ENCODE data around the gene CPNE2.

The CPNE2 gene

DNA sequence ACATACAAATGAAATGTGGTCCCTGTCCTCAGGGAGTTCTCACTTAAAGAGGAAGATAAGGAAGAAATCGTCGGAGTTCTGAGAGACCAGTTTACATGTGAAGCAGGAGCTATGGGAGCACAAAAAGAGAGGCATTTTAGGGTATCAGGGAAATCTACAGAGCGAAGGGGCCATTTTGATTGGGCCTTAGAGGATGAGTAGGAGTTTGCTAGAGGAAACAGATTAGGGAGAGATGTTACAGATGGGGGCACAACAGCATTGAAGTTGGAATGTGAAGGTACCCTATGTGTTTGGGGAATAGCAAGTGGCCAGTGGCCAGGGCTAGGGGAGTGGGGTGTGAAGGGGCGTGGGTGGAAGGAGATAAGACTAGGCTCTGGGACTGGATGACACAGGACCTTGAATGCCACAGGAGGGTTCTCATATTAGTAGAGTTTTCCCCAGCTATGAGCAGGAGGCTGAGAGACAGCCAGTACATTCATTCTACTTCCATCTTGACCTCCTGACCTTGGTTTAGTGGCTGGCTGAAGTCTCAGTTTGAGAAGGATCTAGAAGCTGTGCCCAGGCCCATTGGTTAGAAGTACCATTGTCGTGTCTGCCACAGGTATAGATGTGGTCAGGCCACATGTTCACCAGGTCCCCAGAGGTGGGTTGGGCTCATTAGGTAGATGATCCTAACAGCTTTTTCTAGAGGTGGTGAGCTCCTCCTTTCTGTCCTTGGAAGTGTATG is 34.8 kb downstream of the CPNE2 start:
- DNase-seq = no peak

DNA sequence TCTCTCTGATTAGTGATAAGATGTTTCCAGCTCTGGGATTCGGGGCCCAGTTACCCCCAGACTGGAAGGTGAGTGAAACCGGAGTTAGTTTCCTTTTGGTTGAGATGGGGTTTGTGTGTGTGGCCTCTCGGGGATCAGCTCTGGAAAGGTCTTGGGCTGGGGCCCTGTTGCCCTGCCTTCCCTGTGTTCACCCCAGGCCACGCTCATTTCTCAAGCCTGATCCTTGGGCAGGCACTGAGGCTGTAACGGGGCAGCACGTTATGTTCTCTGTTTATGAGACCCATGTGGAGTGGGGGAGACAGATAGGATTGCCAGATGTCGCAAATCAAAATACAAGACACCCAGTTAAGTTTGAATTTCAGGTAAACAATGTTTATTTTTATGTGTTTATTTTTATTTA is 35.5 kb downstream of the CPNE2 start:
- no peak for DNase-seq

DNA sequence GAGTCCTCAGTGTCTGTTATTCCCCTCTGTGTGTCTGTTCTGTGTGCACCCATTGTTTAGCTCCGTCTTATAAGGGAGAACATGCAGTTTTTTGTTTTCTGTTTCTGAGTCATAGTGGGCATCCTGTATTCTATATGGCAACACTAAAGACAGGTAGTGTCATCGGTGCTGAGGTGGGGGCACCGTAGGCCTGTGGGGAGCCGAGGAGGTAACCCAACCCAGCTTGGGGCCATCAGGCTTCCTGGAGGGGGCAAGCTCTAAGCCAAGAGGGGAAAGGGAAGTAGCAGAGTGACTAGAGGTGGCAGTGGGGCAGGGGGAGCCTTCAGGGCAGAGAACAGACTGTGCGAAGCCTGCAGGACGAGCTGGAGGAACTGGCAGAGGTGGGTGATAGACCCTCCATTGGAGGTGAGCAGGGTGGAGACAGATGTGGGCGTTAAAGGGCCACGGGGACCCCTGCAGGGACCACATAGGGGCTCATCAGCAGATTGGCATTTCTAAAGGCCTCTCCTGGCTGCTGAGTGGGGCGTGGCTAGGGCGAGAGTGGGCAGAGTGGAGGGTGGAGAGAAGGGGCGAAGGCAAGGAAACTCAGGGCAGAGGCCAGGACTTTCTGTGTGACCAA is 36.5 kb downstream of the CPNE2 start:
- DNase-seq = no peak

DNA sequence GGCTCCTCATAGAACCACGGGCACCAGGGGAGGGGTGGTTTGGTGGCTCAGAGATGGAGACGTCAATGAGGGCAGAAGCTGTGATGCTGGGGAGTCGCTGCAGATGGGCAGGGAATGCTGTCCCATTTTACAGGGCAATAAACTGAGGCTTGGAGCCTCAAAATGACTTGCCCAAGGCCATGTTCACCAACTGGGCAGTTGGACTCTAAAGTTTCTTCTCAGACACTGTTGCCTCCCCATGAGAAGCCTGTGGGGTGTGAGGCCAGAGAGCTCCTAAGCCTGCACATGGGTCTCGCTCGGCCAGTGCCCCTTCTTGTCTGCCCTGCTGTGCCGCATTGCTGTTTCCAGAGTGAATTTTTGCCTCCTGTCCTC is 38.6 kb downstream of the CPNE2 start:
- no peak for DNase-seq

DNA sequence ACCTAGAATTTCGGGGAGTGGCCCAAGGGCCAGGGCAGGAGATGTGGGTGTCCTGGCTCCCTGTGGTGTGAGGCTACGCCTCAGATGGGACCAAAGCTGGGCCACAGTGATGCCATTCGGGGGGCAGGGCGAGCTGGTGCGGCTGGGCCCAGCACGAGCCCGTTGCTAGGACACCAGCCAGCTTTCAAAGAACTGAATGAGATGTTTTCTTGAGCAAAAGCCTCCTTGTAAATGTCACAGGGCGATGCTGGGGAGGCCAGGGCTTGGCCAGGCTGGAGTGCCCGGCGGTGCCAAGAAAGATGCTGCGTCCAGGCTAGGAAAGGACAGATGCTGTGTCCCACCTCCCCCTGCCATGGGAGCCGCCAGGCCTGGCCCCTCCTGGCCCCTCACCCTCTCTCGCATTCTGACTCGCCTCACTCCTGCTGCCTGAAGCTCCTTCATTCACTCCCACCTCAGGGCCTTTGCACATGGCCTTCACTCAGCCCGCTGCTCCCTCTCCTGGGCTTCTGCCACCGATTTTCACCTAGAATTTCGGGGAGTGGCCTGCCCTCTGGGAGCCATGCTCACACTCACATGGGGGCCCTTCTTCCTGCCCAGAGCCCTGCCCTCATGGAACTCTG is 39.1 kb downstream of the CPNE2 start:
- no peak for DNase-seq

DNA sequence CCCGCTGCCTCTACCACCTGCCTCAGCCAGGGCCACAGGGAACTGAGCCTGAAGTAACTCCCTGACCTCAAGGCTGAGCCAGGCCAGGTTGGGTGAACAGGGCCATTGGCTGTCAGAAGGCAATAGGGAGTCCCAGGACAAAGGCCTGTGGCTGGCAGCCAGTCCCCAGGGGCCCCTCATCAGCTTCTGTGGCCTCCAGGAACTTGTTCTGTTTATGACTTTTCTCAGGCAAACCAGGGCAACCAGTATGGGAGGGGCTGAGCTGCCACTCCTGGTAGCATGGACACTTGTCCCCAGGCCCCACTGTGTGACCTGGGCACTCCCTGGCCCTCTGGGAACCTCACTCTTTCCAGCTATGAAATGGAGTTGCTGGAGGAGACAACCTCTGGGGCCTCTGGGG is 40.1 kb downstream of the CPNE2 start:
- DNase-seq = no peak

DNA sequence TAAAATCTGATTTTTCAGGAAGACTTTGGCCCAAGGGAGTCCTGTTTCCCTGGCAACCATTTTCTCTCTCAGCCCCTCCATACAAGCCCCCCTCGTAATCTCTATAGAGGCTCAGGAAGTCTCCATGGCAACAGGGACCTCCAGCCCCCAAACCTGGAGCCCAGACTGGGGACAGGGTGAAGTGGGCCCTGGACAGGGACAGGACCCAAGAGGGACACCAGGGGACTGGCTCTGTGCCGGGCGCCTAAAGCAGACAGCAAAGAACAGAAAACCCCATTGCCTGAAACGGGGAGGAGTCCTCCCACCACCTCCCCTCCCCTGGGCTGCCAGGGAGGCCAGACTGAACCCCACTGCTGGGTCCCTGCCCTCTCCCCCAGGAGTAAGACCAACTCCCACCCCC is 40.6 kb downstream of the CPNE2 start:
- DNase-seq = no peak

DNA sequence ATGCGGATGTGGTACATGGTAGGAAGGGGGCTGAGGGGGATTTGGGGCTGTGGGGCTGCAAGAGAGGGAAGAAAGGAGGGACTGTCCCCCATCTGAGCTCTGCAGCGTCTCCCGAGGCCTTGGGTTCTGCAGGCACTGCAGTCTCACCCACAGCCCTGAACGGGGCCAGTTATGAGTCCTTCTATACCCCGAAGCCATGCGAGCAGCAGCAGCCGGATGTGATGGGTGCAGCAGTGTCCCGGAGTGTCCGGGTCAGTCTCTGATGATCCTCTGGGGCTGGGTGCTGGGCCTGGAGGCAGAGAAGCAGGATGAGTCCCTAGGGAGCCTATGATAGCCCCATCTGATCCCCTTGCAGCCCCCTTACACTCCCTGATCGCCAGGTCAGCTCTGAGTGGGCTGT is 41.5 kb downstream of the CPNE2 start:
- no peak for DNase-seq

DNA sequence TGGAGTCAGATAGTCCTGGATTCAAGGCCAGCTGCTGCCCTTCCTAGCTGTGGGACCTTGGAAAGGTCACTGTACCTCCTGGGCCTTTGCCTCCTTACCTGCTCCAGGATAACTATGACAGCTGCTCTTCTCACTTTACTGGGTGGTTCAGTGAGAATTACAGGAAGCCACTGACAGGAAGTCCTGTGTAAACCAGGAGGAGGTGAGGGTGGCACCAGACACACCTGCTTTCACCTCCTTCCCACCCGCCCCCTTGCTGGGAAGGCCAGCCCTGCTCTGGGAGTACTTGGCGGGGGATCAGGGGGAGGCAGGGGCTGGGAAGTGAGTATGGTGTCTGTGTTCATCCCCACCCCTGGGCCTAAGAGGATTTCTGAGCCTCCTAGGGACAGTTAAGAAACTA is 42.6 kb downstream of the CPNE2 start:
- DNase-seq = no peak

DNA sequence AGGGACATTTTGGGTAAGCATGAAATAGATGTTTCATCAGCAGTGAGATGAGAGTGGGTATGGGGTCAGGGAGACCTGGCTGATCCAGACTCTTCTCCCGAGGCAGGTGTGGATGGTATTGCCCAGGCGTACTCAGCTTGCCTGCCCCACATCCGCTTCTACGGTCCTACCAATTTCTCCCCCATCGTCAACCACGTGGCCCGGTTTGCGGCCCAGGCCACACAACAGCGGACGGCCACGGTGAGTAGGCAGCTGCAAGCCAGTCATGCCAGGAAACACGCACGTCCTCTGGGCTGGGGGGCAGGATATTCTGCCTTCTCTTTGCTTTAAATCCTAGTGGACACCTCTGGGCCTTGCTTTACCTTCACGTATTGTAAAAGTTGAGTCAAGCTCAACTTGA is 44.7 kb downstream of the CPNE2 start:
- no peak for DNase-seq

DNA sequence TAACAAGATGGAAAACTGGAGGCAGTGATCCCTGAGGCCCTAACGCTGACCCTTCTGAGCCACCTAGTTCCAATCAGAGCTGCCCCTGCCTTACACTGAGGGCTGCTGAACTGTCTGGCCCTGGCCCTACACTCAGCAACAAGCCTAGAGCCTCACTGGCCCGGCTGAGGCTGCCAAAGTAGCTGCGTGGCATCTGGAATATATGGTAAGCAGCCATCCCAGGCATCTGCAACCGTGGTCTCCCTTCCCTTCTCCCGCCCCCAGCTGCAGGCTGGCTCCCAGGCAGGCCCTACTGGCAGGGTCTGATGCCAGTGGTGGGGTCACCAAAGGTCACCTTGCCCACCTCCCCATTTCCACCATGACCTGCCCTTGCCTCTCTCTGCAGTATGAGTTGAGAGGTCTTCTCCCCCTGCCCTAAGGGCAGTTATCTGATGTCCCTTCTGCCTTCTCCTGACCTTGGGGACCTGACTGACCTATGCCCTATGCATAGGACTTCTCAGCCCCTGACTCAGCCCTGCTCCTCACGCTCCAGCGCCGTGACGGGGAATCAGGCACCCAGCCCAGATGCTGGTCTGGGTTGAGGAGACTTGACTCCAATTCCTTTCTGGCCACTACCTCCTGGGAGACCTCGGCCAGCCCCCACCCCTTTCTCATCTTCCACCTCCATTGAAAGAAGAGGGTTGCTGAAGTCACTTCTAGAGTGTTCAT is 45.3 kb downstream of the CPNE2 start:
- no peak for DNase-seq

DNA sequence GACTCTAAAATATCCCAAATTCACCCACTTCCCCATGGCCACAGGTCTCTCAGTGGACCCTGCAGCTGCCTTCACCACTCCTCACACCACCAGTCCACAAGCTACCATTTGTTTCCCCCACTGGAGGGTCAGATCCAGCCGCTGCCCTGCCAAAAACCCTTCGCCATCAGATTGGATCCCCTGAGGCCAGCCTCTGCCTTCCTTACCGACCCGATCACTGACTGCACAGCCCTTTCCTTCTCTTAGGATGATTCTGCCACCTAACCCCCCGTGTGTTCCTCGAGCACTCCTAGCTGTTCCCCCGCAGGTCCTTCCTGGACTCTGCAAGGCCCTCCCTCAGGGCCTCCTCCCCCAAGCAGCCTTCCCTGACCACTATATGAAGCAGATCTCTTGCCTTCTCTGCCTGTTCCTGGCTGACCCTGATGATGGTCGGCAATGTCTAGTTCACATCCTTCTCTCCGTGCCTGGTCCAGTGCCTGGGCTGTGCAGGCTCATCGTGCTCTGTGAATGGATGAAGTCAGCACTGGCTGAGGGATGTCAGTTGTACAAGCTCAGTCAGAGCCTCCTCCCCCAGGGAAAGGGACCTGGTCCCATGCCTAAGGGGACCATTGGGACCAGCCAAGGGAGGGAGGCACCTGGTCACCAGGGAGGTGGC is 46.0 kb downstream of the CPNE2 start:
- DNase-seq = no peak

DNA sequence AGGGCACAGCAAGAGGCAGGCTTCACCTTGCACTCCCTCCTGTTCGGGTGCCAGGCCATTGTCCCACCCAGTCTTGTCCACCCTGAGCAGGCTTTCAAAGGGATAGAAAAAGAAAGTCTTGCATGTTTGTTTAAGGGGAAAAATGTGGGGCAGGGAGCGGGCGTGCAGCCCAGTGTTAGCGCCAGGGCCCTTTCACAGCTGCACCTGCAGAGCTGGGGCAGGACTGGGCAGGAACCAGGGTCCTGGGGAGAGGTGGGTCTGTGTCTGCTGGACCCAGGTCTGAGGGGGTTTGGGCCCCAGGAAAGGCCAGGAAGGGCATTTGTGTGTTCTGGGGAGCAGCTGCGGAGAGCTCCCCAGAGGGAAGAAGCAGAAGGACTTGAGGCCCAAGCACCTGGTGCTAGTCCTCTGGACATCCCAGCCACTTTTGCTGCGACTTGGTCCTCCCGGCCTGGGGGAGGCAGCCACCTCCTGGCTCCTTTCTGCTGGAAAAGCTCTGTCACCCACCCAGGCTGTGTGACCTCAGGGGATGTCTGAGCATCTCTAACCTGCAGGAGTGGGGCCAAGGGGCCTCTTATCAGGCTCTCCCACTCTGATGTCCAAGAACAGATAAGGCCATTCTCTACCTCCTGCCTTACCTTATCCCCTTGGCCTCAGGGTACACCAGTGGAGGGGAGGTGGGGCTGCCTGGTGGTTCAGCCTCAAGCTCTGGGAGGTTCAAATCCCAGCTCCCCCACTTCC is 48.7 kb downstream of the CPNE2 start:
- DNase-seq = no peak

DNA sequence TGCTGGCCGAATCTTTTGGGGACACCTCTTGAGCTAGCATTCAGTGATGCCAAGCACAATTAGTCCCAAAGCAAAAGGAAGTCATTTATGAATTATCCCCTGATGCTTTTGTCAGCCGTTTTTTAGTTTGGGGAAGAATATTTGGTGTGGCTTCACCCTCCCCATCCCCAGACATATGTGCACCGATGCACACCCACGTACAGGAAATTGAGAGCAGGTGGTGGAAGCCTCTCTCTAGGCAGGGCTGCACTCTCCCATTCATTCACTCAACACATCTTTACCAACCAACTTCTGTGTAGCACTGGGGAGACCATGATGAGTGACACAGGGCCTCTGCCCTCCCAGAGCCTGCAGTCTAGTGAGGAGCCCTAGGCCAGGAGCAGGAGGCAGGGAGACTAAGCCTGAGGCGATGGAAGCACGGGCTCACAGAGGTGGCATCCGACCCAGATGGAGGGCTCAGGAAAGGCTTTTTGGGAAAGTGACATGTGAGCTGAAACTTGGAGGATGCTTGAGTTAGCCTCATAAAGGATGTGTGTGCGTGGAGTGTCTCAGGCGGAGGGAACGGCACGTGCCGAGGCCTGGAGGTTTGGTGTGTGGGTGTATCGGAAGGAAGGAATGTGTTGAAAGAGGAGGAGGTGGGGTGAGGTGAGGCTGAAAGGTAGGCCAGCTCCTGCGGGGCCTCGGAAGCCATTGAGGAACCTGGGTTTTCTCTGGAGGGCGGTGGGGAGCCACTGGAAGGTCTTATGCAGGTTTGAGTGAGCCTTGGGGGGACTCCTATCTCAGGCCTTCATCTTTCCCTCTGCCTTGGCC is 49.6 kb downstream of the CPNE2 start:
- no peak for DNase-seq

DNA sequence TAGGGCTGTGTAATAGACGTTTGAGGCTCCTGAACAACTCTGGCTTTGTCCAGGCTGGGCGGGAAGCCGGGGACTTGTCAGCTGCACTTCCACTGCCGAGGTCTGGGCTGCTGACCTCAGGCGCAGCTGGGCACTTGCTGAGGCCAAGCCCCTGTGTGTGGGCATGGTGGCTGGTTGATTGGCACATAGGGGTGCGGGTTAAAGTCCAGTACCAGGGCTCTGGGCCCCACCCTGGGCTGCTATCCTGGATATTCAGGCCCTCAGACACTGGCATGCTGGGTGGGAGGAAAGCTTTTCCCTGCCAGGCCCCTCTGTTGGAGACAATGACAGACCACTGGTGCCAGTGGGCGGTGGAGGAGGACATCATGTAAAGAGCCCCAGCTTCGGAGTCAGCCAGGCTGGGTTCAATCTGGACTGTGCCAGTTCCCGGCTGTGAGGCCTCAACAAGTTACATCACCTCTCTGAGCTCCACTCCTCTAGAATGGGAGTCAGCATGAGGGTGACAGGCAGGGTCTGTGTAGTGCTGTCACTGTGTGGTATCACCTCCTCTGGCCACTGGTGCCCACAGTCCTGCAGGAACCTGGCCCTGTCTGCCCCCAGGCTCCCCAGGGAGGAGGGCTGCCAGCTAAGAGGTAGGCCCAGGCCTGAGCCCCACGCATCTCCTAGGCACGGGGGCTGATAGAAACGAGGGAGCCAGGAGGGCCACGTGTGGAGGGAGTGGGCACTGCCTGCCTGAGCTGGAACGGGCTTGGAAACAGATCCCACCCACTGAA is 51.0 kb downstream of the CPNE2 start:
- DNase-seq = no peak

DNA sequence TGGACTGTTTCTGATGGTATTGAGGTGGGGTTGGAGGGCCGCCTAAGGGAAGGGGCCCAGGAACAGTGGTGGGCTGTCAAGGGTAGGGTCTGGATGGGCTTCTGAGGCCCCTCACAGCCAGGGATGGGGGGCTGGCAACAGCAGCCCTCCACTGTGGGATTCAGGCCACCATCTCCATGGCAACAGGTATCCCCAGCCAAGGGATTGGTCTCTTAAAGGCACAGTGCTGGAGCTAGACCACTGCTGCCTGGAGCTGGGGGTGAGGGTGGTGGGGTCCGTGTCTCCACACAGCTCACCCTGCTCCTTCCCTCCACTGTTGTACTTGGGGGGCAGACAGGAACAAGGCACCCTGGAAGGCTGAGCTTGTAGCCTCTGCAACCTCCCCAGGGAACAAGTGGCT is 51.6 kb downstream of the CPNE2 start:
- no peak for DNase-seq

DNA sequence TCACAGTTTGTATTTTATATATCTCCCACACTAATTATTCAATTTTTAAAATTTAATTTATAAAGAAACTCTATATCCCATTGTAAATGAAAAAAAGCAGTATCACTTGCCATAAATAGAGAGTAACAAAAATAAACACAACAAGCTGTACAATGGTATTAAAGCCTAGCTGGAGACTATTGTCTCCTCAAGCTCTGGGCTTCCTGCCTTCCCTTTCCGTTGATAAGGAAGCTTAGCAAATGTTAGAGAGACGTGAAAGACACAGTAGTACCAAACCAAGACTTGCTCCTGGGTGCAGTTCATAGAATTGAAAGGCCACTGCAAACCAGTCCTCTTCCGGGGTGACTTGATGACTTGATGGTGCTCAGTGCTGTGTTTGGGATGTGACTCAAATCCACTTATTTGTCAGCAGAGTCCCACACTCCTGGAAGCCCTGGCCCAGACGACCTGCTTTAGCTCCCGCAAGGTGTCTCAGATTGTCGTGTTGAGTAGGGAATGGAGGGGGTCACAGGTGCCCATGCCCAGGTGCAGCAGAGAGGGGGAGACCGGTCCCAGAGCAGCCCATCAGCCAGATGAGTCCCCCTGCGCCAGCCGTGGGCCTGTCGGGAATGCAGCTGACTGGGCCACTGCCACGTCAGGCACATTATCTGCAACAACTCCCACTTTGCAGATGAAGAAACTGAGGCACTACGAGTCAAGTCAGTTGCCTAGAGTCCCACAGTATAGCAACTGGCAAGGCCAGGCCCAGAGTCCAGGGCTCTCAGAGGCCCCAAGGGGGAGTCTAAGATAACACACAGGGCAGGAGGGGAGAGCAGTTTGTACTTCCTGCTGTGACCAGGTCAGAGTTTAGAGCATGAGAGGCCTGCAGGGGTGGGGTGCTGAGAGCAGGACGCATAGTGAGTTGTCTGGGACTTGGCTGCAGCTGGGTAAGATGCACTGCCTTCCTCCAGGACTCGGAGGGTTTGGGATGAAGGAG is 53.0 kb downstream of the CPNE2 start:
- no peak for DNase-seq

DNA sequence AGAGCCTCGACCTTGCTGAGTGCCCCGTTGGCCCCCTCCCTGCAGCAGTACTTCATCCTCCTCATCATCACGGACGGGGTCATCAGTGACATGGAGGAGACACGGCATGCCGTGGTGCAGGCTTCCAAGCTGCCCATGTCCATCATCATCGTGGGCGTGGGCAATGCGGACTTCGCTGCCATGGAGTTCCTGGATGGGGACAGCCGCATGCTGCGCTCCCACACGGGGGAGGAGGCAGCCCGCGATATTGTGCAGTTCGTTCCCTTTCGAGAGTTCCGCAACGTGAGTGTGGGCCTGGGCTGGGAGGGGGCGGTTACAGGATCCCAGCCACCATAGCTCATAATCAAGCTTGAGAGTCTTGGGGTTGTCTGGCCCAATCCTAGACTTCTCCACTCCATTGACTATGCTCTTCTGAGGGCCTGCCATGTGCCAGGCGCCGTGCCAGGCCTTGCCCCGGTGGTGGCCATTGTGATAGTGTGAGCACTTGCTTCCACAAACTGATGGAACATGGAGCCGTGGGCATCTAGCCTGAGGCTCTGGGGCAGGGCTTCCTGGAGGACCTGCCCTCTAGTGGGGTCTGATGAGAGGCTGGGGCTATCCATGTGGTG is 53.8 kb downstream of the CPNE2 start:
- no peak for DNase-seq

DNA sequence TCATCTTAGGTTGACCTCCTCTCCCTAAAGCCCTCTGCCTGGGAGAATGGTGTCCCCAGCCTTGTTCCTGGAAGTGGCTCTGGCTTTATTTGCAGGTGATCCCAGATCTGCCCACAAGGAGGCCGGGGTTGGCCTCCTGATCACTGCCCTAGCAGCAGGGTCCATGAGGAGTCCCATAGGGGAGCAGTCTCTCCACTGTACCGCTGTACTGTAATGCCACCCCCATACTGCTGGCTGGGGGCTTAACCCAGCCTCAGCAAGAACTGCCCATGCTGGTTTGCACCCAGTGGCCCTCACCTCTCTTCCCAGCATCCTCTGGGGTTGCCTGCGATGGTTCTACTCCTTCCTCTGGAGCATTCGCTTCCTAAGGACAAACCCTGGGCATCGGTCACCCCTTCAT is 54.4 kb downstream of the CPNE2 start:
- no peak for DNase-seq

Measured in GOT3 (cell line).